ENCODE results near the gene UGT1A1. TPM values are rescaled to one million over a fixed set of nuclear protein-coding genes. Genes with fewer than 3 reads are reported as not detected.

UGT1A1 gene
- total RNA-seq, 1 donor from 2014 or later: not detected

- H3K36me3 Mint-ChIP-seq (ENCODE audit: low read depth): no peaks in the 10 kb centered on the region
Measured at GRCh38 chr2:233807215-233807865, 47.3 kb downstream of the UGT1A1 start.

GRCh38 chr2:233807966-233808935 is 48.2 kb downstream of the UGT1A1 start:
- intact Hi-C loops (cut with micrococcal nuclease): no loop called here
- H3K27ac Mint-ChIP-seq: no peak overlapping the region
- no peaks in the 10 kb centered on the region for H3K4me1 Mint-ChIP-seq (ENCODE audit: low read depth)
- no peak overlapping the region for H3K4me3 Mint-ChIP-seq
- no peaks in the 10 kb centered on the region for H3K27me3 Mint-ChIP-seq (ENCODE audit: insufficient read depth)
- H3K9me3 Mint-ChIP-seq: no peaks in the 10 kb centered on the region
- no peaks in the 10 kb centered on the region for H3K36me3 Mint-ChIP-seq (ENCODE audit: low read depth)
- DNase-seq (ENCODE audit: low spot score): no peak

More at GRCh38 chr2:233807215-233807865, 47.3 kb downstream of the UGT1A1 start:
- Mint-ChIP-seq H3K4me1 (ENCODE audit: low read depth) (no peaks in the 10 kb centered on the region), H3K27ac (no peak overlapping the region), H3K4me3 (no peak overlapping the region), H3K27me3 (ENCODE audit: insufficient read depth) (peaks cover 4% of the 10 kb centered on the region), H3K9me3 (no peaks in the 10 kb centered on the region)
- no peak for DNase-seq (ENCODE audit: low spot score)
- intact Hi-C loops (cut with micrococcal nuclease): no loop called here

GRCh38 chr2:233810385-233810784 is 50.3 kb downstream of the UGT1A1 start:
- intact Hi-C loops (cut with micrococcal nuclease): no loop called here
- Mint-ChIP-seq H3K4me3 (no peak overlapping the region), H3K4me1 (ENCODE audit: low read depth) (no peaks in the 10 kb centered on the region), H3K36me3 (ENCODE audit: low read depth) (no peaks in the 10 kb centered on the region), H3K9me3 (no peaks in the 10 kb centered on the region), H3K27ac (no peak overlapping the region), H3K27me3 (ENCODE audit: insufficient read depth) (peaks cover 4% of the 10 kb centered on the region)
- DNase-seq (ENCODE audit: low spot score): no peak

- Mint-ChIP-seq H3K36me3 (ENCODE audit: low read depth) (no peaks in the 10 kb centered on the region), H3K27me3 (ENCODE audit: insufficient read depth) (peaks cover 10% of the 10 kb centered on the region), H3K4me1 (ENCODE audit: low read depth) (no peaks in the 10 kb centered on the region), H3K4me3 (no peak overlapping the region), H3K9me3 (no peaks in the 10 kb centered on the region), H3K27ac (no peak overlapping the region)
- intact Hi-C loops (cut with micrococcal nuclease): no loop called here
- no peak for DNase-seq (ENCODE audit: low spot score)
Measured at GRCh38 chr2:233811087-233811486, 51.0 kb downstream of the UGT1A1 start.

GRCh38 chr2:233811732-233812131 is 51.7 kb downstream of the UGT1A1 start:
- no peaks in the 10 kb centered on the region for H3K4me1 Mint-ChIP-seq (ENCODE audit: low read depth)
- DNase-seq (ENCODE audit: low spot score): no peak
- H3K27ac Mint-ChIP-seq: no peak overlapping the region
- peaks cover 10% of the 10 kb centered on the region for H3K27me3 Mint-ChIP-seq (ENCODE audit: insufficient read depth)
- H3K36me3 Mint-ChIP-seq (ENCODE audit: low read depth): no peaks in the 10 kb centered on the region
- H3K9me3 Mint-ChIP-seq: no peaks in the 10 kb centered on the region
- H3K4me3 Mint-ChIP-seq: no peak overlapping the region
- intact Hi-C loops (cut with micrococcal nuclease): no loop called here

GRCh38 chr2:233813236-233814055 is 53.4 kb downstream of the UGT1A1 start:
- peaks cover 10% of the 10 kb centered on the region for H3K27me3 Mint-ChIP-seq (ENCODE audit: insufficient read depth)
- no peaks in the 10 kb centered on the region for H3K4me1 Mint-ChIP-seq (ENCODE audit: low read depth)
- intact Hi-C loops (cut with micrococcal nuclease): no loop called here
- no peak overlapping the region for H3K4me3 Mint-ChIP-seq
- H3K36me3 Mint-ChIP-seq (ENCODE audit: low read depth): no peaks in the 10 kb centered on the region
- no peak for DNase-seq (ENCODE audit: low spot score)
- no peak overlapping the region for H3K27ac Mint-ChIP-seq
- H3K9me3 Mint-ChIP-seq: no peaks in the 10 kb centered on the region

- Mint-ChIP-seq H3K36me3 (ENCODE audit: low read depth) (no peaks in the 10 kb centered on the region), H3K9me3 (no peaks in the 10 kb centered on the region), H3K27ac (no peak overlapping the region), H3K4me1 (ENCODE audit: low read depth) (no peaks in the 10 kb centered on the region), H3K27me3 (ENCODE audit: insufficient read depth) (peaks cover 10% of the 10 kb centered on the region), H3K4me3 (no peak overlapping the region)
- no peak for DNase-seq (ENCODE audit: low spot score)
- intact Hi-C loops (cut with micrococcal nuclease): no loop called here
Measured at GRCh38 chr2:233814056-233814835, 54.2 kb downstream of the UGT1A1 start.

- H3K4me1 Mint-ChIP-seq (ENCODE audit: low read depth): no peaks in the 10 kb centered on the region
- H3K4me3 Mint-ChIP-seq: no peak overlapping the region
- intact Hi-C loops (cut with micrococcal nuclease): no loop called here
- H3K36me3 Mint-ChIP-seq (ENCODE audit: low read depth): no peaks in the 10 kb centered on the region
- H3K9me3 Mint-ChIP-seq: no peaks in the 10 kb centered on the region
- DNase-seq (ENCODE audit: low spot score): no peak
- no peak overlapping the region for H3K27ac Mint-ChIP-seq
- peaks cover 10% of the 10 kb centered on the region for H3K27me3 Mint-ChIP-seq (ENCODE audit: insufficient read depth)
Measured at GRCh38 chr2:233815861-233816260, 55.8 kb downstream of the UGT1A1 start.

- DNase-seq (ENCODE audit: low spot score): no peak
- Mint-ChIP-seq H3K36me3 (ENCODE audit: low read depth) (no peaks in the 10 kb centered on the region), H3K9me3 (no peaks in the 10 kb centered on the region), H3K27me3 (ENCODE audit: insufficient read depth) (peaks cover 10% of the 10 kb centered on the region), H3K4me1 (ENCODE audit: low read depth) (no peaks in the 10 kb centered on the region), H3K4me3 (no peak overlapping the region), H3K27ac (no peak overlapping the region)
- intact Hi-C loops (cut with micrococcal nuclease): no loop called here
Measured at GRCh38 chr2:233816334-233816733, 56.3 kb downstream of the UGT1A1 start.

- Mint-ChIP-seq H3K27ac (no peak overlapping the region), H3K36me3 (ENCODE audit: low read depth) (no peaks in the 10 kb centered on the region), H3K9me3 (no peaks in the 10 kb centered on the region), H3K4me1 (ENCODE audit: low read depth) (no peaks in the 10 kb centered on the region), H3K27me3 (ENCODE audit: insufficient read depth) (peaks cover 10% of the 10 kb centered on the region), H3K4me3 (no peak overlapping the region)
- intact Hi-C loops (cut with micrococcal nuclease): no loop called here
- DNase-seq (ENCODE audit: low spot score): no peak
Measured at GRCh38 chr2:233816771-233817170, 56.7 kb downstream of the UGT1A1 start.

GRCh38 chr2:233817361-233817911 is 57.4 kb downstream of the UGT1A1 start:
- no peak overlapping the region for H3K4me3 Mint-ChIP-seq
- H3K9me3 Mint-ChIP-seq: no peaks in the 10 kb centered on the region
- H3K27me3 Mint-ChIP-seq (ENCODE audit: insufficient read depth): peaks cover 10% of the 10 kb centered on the region
- intact Hi-C loops (cut with micrococcal nuclease): no loop called here
- no peaks in the 10 kb centered on the region for H3K4me1 Mint-ChIP-seq (ENCODE audit: low read depth)
- no peak for DNase-seq (ENCODE audit: low spot score)
- no peak overlapping the region for H3K27ac Mint-ChIP-seq
- no peaks in the 10 kb centered on the region for H3K36me3 Mint-ChIP-seq (ENCODE audit: low read depth)

All from activated T-helper 1 cell treated with anti-CD3 and anti-CD28 coated beads, Interleukin-12 subunit alpha, Interleukin-12 subunit beta, Interleukin-2, Interleukin-4 antibody, amounts not matched to agents 30 ng/mL and 10 ng/mL and 1 ng/mL, durations not matched to agents 14 hours and 24 hours and 36 hours (primary cell).